ENCODE data around the gene KCNK18. TPM values are rescaled to one million over a fixed set of nuclear protein-coding genes. Genes with fewer than 3 reads are reported as not detected.

The KCNK18 gene
- total and polyA plus RNA-seq, 2 donors (not counting 3 experiments of a cell fraction or from before 2014, with no cell fraction given), result not detected

GRCh38 chr10:117224881-117225280 lies 27.6 kb downstream of the KCNK18 start:
- no peak overlapping the region for H3K27ac ChIP-seq (ENCODE audit: insufficient read depth, low read depth, low read length)
- H3K36me3 ChIP-seq (ENCODE audit: control insufficient read depth in 2 of 2, extremely low read depth in 1 of 2, insufficient read depth in 2 of 2, low read length in 2 of 2), result no peaks in the 10 kb centered on the region
- intact Hi-C loops (cut with micrococcal nuclease), result no loop called here
- BruUV-seq (replicated peaks), result no TSS peak
- FAIRE-seq (no peak), DNase-seq (ENCODE audit: low read depth, low spot score) (no peak)
- no peaks in the 10 kb centered on the region for H4K20me1 ChIP-seq (replicated peaks; ENCODE audit: control insufficient read depth, extremely low read depth, insufficient read depth, low read length)
- no peak overlapping the region for H3K9ac ChIP-seq (replicated peaks; ENCODE audit: extremely low read depth, insufficient read depth, low read length)
- TF ChIP-seq JUN (IDR thresholded peaks at IDR 0.05; ENCODE audit: borderline replicate concordance, insufficient read depth, insufficient read length, low read depth) (no peak), GATA2 (IDR thresholded peaks at IDR 0.05; ENCODE audit: insufficient read depth, insufficient read length, low read depth, low read length) (no peak), POLR2A (IDR thresholded peaks at IDR 0.05; ENCODE audit: low read depth, low read length) (no peak), MAX (IDR thresholded peaks at IDR 0.05; ENCODE audit: insufficient read depth, insufficient read length) (no peak), FOS (IDR thresholded peaks at IDR 0.05; ENCODE audit: borderline replicate concordance, insufficient read depth, low read length) (no peak), CTCF (IDR thresholded peaks at IDR 0.05; ENCODE audit: extremely low read depth in 1 of 2, insufficient read depth in 1 of 2, low read depth in 1 of 2, low read length in 2 of 2) (no peak), POLR2AphosphoS5 (IDR thresholded peaks at IDR 0.05; ENCODE audit: insufficient read depth, low read depth, low read length) (no peak), EZH2 (IDR thresholded peaks at IDR 0.05; ENCODE audit: borderline replicate concordance, low read depth, low read length, severe bottlenecking) (no peak), MYC (IDR thresholded peaks at IDR 0.05; ENCODE audit: low read depth, low read length) (no peak)
- H2AFZ ChIP-seq (ENCODE audit: low read depth, low read length), result no peak overlapping the region
- dilution Hi-C loops (cut with MboI; ENCODE audit: extremely low pct_ligation_motif_present, low sequenced_read_pairs), result no loop called here
- no peaks in the 10 kb centered on the region for H3K9me1 ChIP-seq (replicated peaks; ENCODE audit: control insufficient read depth, extremely low read depth, insufficient read depth, low read length)
- no peaks in the 10 kb centered on the region for H3K4me1 ChIP-seq (ENCODE audit: control insufficient read depth, extremely low read depth, insufficient read depth, low read length)
- H3K79me2 ChIP-seq (ENCODE audit: control insufficient read depth, insufficient read depth, low read length), result no peaks in the 10 kb centered on the region
- ChIA-PET POLR2A (no interaction called here), CTCF (interaction anchor here (3.5 to 4.9 kb wide), 3 partner anchors 8 to 218 kb away, joined by 11 to 38 read pairs (median 17); no protein-coding TSS in a partner anchor)
- H3K4me3 ChIP-seq (replicated peaks in 1 of 3; ENCODE audit: insufficient read depth in 1 of 3, low read depth in 1 of 3, low read length in 3 of 3), result no peak overlapping the region
- H3K27me3 ChIP-seq (ENCODE audit: control insufficient read depth in 2 of 2, insufficient read depth in 2 of 2, low read length in 2 of 2), result no peaks in the 10 kb centered on the region
- no peak overlapping the region for H3K4me2 ChIP-seq (ENCODE audit: insufficient read depth, low read length)
- no peaks in the 10 kb centered on the region for H3K9me3 ChIP-seq (replicated peaks; ENCODE audit: control insufficient read depth, insufficient read depth, low read length)
